A549 (cell line): ENCODE data around the gene ITM2C. TPM values are rescaled to one million over a fixed set of nuclear protein-coding genes. Genes with fewer than 3 reads are reported as not detected.

Experiments used
- ATAC-seq, 2 experiments: fragments of 200-7000 bp in 1 of 2; fragments of >200 bp in 1 of 2; cut with Nextera tagmentation in 1 of 2; cut with Tn5 transposase in 1 of 2; 3 replicates each; pipeline versions ENCODE4 v1.8.0 to v1.9.1; 2018 to 2020; ENCODE audit warnings: mild to moderate bottlenecking in 1 of 2, moderate library complexity in 1 of 2
- CTCF ChIA-PET: fragments of 300-600 bp; sonication (Branson Sonifier 250); formaldehyde crosslinking; extraction: SDS; loops from one replicate; lab custom pipeline; 2021; ENCODE audit warnings: antibody characterized with exemption, inconsistent platforms; lab: Yijun Ruan, JAX
- POLR2A ChIA-PET: fragments of 350-600 bp; formaldehyde crosslinking; extraction: SDS; loops from one replicate; lab custom pipeline; 2021; ENCODE audit warnings: antibody characterized with exemption, inconsistent platforms; lab: Yijun Ruan, JAX
- DNase-seq, 2 experiments: peaks; one replicate each; pipeline versions ENCODE4 v3.0.0 to v3.0.0-alpha.2; 2011 to 2016; ENCODE audit warnings: low read depth in 1 of 2, low spot score in 1 of 2
- FAIRE-seq: peaks from 2 replicates; lab custom pipeline; 2011; peaks lifted over from hg19 to GRCh38; lab: Jason Lieb, UNC
- H3K27ac ChIP-seq, 2 experiments: fragments of >200 bp; sonication (Bioruptor Twin); formaldehyde crosslinking; 3 replicates each; pipeline ENCODE4 v1.5.1; 2016 to 2017
- H3K4me1 ChIP-seq: fragments of >200 bp; sonication (Bioruptor Twin); formaldehyde crosslinking; 3 replicates; pipeline ENCODE4 v1.6.1; 2016
- H3K4me2 ChIP-seq: fragments of >200 bp; sonication (Bioruptor Twin); formaldehyde crosslinking; 3 replicates; pipeline ENCODE4 v1.6.1; 2016
- H3K4me3 ChIP-seq: fragments of >200 bp; sonication (Bioruptor Twin); formaldehyde crosslinking; 3 replicates; pipeline ENCODE4 v1.5.1; 2016
- H3K9me3 ChIP-seq: fragments of >200 bp; sonication (Bioruptor Twin); formaldehyde crosslinking; 3 replicates; pipeline ENCODE4 v1.6.1; 2016
- ATOH8 ChIP-seq: fragments of 250-450 bp; sonication (Bioruptor Pico); IDR thresholded peaks from 2 replicates; pipeline ENCODE4 v1.5.0; 2020; ENCODE audit warnings: low read depth, mild to moderate bottlenecking, moderate library complexity
- CBX8 ChIP-seq: fragments of 200-600 bp; sonication (generic); IDR thresholded peaks from 2 replicates; pipeline ENCODE4 v1.6.1; 2016
- EHF ChIP-seq: fragments of 250-450 bp; sonication (Bioruptor Pico); IDR thresholded peaks from 2 replicates; pipeline ENCODE4 v1.5.0; 2020; ENCODE audit warnings: mild to moderate bottlenecking
- PHF8 ChIP-seq: fragments of 200-600 bp; sonication (generic); IDR thresholded peaks from 2 replicates; pipeline ENCODE4 v1.6.1; 2016; ENCODE audit warnings: low read depth, mild to moderate bottlenecking, antibody characterized with exemption, moderate library complexity, borderline replicate concordance
- WGBS: methylation state at CpG from one replicate; pipeline ENCODE4 v1.1.6; 2017; ENCODE audit errors: missing lambda C conversion rate; 5-methylcytosine and 5-hydroxymethylcytosine counted together
- polyA plus RNA-seq, 4 experiments: library from polyadenylated mRNA; depleted of rRNA in 3 of 4; stranded (reverse); fragments of >200 nt; fragmentation: RNase III in 1 of 4; extraction: RNeasy Plus Mini Kit Qiagen cat#74134 plus additional on column Dnase treatment in 1 of 4; gene quantifications; 2 replicates in 3 of 4; 3 replicates in 1 of 4; pipeline ENCODE4 v1.2.3, GENCODE V29; 2011 to 2017

ITM2C gene
- polyA plus RNA-seq, 2 of the 4 experiments (the other 2 are of a cell fraction), result 84.0 to 88.1 TPM

GRCh38 chr2:230927711-230928341 is 63.1 kb downstream of the ITM2C start:
- Histone ChIP-seq H3K4me1 (no peaks in the 10 kb centered on the region), H3K27ac (no peak overlapping the region), H3K4me2 (no peak overlapping the region), H3K4me3 (no peak overlapping the region), H3K9me3 (no peaks in the 10 kb centered on the region)
- 70% methylated on average over 12 of the region's 14 CpGs for WGBS
- no peak for FAIRE-seq
- ChIA-PET POLR2A (no interaction called here), CTCF (interaction anchor here (1.0 to 1.7 kb wide), 3 partner anchors 29 to 79 kb away, joined by 3 to 8 read pairs (median 3); no protein-coding TSS in a partner anchor)
- no peak for DNase-seq
- ATAC-seq, result no peak
- TF ChIP-seq EHF (no peak), PHF8 (no peak), ATOH8 (no peak), CBX8 (no peak)

Other genes with a start within 250 kb of the ITM2C start
- gene CAB39, start 152.1 kb upstream of the ITM2C start, polyA plus RNA-seq (2011; rRNA removed), result 50.7 and 54.2 TPM in 2 replicates
- gene CAB39, start 152.1 kb upstream of the ITM2C start, polyA plus RNA-seq (2017; fragmentation: RNase III; extraction: RNeasy Plus Mini Kit Qiagen cat#74134 plus additional on column Dnase treatment), result 28.4 to 30.2 TPM (median 30.1 TPM) in 3 replicates
- not detected in 2 replicates for gene GPR55, start 60.3 kb downstream of the ITM2C start, polyA plus RNA-seq (2011; rRNA removed)
- gene GPR55, start 60.3 kb downstream of the ITM2C start, polyA plus RNA-seq (2017; fragmentation: RNase III; extraction: RNeasy Plus Mini Kit Qiagen cat#74134 plus additional on column Dnase treatment), result not detected in 3 replicates
- not detected in 2 replicates for gene SPATA3, start 131.2 kb downstream of the ITM2C start, polyA plus RNA-seq (2011; rRNA removed)
- not detected in 3 replicates for gene SPATA3, start 131.2 kb downstream of the ITM2C start, polyA plus RNA-seq (2017; fragmentation: RNase III; extraction: RNeasy Plus Mini Kit Qiagen cat#74134 plus additional on column Dnase treatment)
- gene C2orf72, start 172.6 kb downstream of the ITM2C start, polyA plus RNA-seq (2011; rRNA removed), result 7.4 and 12.7 TPM in 2 replicates
- gene C2orf72, start 172.6 kb downstream of the ITM2C start, polyA plus RNA-seq (2017; fragmentation: RNase III; extraction: RNeasy Plus Mini Kit Qiagen cat#74134 plus additional on column Dnase treatment), result 4.1 to 5.2 TPM (median 4.9 TPM) in 3 replicates
- 248 and 292 TPM in 2 replicates for gene PSMD1, start 191.9 kb downstream of the ITM2C start, polyA plus RNA-seq (2011; rRNA removed)
- 113 to 127 TPM (median 122 TPM) in 3 replicates for gene PSMD1, start 191.9 kb downstream of the ITM2C start, polyA plus RNA-seq (2017; fragmentation: RNase III; extraction: RNeasy Plus Mini Kit Qiagen cat#74134 plus additional on column Dnase treatment)